Stimulated activated naive CD4-positive, alpha-beta T cell (primary cell): ENCODE measurements around the gene PPP2R5B.
A peak's percentile ranks its signal among the peaks of the same experiment; 100 is the strongest.

Experiments used
- DNase-seq, 6 experiments: peaks; one replicate each; lab custom pipeline; 2025; lab: John Stamatoyannopoulos, UW

Gene PPP2R5B

DNA sequence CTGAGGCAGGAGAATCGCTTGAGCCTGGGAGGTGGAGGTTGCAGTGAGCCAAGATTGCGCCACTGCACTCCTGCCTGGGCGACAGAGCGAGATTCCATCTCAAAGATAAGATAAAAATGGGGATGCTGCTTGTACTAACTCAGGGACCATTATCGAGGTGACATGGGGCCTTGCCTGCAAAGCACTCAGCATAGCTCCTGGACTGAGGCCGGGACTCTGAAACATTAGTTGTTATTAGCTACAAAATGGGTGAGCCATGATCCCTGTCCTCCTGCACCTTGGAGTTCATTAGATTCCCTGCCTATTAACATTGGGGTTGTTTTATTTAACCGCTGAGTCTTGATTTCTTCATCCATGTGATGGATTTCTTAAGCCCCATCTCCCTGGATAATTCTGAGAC lies 5.1 kb downstream of the PPP2R5B start:
- DNase-seq, result no peak

DNA sequence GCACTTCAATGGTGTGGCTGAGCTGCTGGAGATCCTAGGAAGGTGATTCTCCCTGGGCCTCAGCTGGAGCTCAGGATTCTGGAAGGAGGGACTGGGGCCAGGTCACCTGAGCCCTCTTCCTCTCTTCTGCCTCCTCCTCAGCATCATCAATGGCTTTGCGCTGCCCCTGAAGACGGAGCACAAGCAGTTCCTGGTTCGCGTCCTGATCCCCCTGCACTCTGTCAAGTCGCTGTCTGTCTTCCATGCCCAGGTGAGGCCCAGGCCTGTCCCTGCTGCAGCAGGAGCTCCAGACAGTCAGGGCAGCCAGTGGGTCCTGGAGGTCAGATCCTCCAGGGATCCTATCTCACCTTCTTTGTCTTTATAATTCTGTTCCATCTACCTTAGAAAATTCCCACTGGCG lies 5.9 kb downstream of the PPP2R5B start:
- no peak for DNase-seq

DNA sequence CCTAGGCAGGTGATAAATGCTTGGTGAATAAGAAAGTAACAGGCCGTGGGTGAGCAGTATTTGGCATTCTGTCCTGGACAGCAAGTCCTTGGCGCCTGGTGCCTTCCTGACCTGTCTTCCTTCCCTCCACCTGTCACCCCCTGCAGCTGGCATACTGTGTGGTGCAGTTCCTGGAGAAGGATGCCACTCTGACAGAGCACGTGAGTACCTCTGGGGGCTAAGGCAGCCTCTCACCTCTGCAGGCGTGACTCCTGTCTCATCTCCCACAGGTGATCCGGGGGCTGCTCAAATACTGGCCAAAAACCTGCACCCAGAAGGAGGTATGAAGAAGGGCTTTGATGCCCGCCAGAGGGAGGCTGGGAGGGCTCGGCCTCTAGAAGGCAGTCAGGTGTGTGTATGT lies 6.8 kb downstream of the PPP2R5B start:
- DNase-seq, result no peak

DNA sequence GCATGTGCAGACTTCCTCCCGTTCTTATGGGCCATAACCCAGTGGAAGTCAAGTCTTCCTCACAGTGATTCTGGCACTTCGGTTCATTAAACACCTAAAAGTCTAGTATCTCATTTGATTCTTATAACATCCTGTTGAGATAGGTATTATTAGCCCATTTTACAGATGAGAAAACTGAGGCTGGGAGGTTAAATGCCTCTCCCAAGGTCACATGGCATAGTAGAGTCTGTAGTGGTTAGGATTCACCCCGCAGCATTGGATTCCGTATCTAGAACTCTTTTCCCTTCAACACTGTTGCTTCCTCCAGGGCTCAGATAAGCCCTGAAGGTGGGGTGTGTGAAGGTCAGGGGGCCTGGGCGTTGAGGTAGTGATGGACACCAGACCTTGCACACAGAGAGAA lies 7.8 kb downstream of the PPP2R5B start:
- DNase-seq, result no peak

DNA sequence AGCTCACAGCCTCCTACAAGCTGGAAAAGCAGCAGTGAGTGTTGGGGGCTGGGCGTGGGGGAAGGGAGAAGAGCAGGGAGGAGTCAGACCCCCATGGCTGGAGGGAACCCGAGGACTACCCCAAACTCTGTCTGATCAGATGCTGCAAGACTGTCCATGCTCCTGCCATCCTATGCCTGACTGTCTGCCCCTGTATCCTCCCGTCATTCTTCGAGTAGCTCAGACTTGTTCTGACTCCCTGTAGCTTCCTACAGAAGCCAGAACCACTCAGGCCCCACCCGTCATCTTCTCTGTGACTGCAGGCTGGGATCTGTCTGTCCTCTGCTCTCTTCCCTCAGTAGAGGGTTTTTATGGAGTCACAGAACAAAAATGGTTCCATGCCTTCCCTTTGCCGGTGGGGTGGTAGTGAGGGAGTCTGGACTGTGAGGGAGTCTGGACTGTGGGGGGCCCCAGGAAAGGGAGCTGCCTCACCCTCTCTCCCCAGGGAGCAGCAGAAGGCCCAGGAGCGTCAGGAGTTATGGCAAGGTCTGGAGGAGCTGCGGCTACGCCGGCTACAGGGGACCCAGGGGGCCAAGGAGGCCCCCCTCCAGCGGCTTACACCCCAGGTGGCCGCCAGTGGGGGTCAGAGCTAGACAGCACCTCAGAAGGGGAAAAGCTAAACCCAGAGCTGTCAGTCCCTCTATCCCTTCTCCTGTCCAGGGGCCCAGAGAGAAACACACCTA lies 8.9 kb downstream of the PPP2R5B start:
- DNase-seq, result no peak

DNA sequence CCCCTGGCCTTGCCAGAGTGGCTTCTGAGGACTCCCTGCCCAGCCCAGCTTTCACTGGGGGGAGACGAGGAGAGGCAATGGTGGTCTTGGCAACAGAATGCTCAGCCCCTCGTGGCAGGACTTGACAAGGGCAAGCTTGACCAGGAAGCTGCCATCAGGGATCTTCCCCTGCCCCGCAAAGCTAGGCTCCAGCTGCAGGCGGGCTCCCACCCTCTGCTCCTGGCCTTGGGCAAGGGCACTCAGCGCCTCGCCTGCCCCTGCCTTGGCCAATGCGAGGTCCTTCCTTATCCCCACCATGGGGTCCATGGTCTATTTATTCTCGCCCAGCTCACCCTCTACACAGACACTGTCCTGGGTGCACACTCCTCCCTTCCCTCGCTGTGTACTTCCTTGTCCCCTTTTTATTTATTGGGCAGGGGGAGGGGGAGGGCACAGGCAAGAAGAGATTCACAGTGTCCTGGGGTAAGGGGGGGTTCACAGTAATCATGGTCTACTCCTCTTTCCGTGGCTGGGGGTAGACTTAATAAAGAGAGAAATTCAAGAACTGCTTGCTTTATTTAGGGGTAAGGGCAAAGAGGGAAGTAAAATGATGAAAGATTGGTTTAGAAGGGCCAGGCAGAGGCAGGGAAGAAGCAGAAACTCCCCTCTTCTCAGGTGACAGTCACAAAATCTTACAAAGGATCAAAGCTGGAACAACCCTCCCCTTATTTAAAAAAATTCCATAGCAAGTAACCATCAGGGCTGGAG lies 9.6 kb downstream of the PPP2R5B start:
- DNase-seq, result no peak

DNA sequence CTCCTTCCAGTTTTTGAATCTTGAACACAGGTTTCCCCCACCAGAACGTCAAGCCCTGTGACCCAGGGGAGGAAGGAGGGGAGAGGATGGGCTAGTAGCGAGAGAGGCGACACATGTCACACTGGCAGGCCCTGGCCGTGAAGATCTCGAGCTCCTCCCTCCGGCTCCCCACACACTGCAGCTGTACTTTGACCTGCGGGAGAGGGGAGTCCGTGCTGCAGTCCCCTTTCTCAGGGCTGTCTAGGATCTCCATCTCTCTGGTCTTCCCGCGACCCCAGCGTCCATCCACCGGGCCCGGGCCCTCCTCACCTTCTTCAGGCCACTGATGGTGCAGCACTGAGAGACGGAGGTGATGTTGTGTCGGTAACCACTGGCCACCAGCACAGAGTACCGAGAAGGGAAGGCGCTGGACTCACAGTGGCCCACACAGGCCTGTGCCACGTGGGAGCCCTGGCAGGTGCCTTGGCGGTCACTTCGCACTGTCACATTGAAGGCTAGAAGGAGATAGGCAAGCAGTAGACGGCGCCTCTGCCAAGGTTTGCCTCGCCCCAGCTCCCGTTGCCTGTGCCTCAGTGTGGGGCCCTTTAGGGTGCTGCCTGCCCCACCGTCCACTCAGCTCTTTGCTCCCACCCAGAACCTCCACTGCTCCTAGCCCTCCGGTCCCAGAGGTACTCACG lies 10.3 kb downstream of the PPP2R5B start:
- DNase-seq, result no peak

DNA sequence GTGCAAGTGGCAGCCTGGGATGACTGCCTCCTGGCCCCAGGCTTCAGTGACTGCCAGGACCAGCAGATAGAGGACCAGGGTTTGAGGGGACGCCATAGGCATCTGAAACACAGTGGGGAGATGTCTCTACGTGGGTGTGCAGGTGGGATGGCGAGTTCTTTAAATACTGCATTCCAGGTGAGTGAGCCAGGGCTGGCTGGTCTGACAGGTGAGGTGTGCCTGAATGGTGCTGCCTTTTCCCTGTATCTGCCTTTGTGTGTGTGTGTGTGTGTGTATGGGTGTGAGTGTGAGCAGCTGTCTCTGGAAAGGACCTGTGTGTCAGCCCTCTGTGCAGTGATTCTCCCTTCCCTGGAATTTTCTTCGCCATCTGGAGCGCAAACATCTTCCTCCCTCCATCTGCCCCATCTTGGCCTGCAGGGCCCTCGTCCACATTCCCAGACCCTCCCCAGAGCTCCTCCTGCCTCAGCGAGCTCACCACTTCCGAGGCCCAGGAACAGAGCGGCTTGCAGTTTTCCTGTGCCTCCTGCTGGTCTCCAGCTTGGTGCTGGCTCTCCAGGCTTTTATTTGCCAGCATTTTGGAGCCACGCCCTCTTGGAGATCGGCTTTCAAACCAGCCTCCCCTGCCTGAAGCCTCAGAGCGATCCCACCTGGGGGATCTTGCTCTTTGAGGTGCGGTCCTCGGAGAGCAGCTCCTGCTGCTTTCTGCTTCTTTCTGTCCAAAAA lies 11.0 kb downstream of the PPP2R5B start, which contains the start of gene GPHA2:
Gene GPHA2, minus strand, starts transcription at position 535 of the 723 bp plus-strand sequence. Its CDS starts 433 bp downstream, at position 102.
- no peak for DNase-seq

DNA sequence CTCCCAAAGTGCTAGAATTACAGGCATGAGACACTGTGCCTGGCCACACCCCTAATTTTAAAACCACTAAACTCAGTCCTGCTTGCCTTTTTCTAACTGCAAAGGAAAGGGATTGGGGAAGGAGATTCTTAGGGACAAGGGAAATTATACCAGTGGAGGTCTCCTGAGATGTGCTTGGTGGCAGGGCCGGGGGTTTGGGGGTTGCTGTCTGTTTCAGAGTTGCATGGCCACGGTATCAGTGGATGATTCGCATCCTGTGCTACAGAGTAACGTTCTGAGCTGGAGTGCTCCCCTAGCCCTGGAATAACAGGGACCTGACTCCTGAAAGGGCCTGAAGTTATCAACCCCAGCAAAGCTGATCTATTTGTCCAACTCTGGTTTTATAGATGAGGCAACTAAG lies 12.1 kb downstream of the PPP2R5B start:
- no peak for DNase-seq

DNA sequence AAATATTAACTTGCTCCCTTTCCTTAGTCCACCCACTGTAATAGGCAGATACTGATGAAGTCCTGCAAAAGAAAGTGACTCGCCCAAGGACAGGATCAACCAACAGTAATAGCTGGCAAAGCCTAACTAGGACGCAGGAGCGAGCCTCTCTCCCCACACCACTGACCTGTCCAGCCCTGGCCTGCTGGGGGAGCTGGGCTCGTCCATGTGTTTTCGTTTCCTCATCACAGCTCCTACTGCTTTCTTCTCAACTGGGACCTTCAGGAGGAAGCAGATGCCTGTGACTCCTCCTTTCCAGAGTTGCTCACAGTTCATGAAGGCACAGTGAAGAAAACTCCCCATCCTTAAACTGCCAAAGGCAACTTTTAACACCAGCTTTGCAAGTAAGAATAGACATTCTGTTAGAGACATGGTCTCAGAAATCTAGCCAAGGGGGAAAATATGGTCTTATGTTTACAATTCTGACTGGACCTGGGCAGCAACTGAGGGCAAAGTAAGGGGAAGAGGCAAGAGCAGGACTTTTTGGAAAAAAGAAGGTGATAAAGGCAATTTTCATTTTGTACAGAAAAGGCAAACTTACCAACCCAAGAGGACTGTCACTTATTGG lies 22.8 kb downstream of the PPP2R5B start:
- DNase-seq, result no peak

DNA sequence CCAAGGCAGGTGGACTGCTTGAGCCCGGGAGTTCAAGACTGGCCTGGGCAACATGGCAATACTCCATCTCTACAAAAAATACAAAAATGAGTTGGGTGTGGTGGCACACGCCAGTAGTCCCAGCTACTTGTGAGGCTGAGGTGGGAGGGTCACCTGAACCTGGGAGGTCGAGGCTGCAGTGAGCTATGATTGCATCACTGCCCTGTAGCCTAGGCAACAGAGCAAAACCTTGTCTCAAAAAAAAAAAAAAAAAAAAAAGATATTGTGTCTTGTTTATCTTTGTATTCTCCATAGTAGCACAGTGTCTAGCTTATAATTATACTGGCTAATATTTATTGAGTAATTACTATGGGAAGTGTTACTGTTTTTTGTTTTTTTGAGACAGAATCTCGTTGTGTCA lies 27.0 kb downstream of the PPP2R5B start:
- DNase-seq, result no peak

DNA sequence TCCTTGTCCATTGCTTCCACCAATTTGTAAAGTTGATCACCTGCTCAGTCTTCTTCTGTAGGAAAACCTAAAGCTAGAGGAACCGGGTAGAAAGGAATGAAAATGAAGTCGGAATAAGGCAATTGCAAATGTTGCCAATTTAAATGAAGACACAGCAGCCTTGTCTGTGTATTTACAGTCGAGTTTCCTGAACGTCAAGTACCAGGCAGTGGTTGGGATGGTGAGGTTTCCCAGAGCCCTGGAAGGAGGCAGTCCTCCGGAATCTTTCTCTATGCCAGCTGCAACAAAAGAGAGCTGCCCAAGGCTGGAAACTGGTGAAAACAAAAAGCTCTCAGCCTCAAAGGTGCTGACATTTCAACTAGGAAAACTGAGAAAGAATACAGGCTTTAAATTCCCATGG lies 29.7 kb downstream of the PPP2R5B start:
- DNase-seq, result no peak

DNA sequence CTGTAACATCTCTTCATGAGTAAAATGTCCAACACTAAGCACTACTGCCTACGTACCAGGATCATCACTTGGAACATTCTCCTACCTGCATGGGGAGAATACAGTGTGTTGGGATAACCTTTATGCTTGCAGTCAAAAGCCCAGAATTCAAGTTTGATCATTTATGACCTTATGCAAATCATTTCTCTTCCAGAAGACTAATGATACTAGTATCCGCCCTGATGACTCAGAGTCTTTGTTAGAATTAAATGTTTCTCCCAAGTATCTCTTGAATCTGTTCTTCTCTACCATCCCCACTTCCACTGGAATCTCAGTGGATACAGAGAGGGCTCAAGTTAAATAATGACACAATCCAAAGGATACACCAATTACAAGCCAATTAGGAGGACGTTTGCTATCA lies 35.0 kb downstream of the PPP2R5B start:
- DNase-seq, result no peak

DNA sequence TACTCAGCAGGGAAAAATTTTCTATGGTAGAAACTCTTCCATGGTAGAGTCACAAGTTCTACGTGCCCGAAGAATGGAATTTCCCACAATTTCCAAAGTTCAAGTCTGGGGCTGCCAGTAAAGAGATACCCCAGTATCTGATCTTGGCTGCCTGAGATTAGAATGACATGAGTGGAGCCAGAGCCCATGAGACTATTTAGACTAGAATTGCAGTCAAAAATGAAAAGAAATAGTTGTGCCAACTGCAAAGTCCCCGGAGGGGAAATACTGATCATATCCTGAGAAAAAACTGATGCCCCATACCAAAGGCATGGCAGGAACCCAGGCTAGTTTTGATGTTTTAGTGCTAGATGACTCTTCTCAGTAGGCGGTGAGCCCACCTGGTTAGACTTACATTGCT lies 36.2 kb downstream of the PPP2R5B start:
- DNase-seq, result no peak

DNA sequence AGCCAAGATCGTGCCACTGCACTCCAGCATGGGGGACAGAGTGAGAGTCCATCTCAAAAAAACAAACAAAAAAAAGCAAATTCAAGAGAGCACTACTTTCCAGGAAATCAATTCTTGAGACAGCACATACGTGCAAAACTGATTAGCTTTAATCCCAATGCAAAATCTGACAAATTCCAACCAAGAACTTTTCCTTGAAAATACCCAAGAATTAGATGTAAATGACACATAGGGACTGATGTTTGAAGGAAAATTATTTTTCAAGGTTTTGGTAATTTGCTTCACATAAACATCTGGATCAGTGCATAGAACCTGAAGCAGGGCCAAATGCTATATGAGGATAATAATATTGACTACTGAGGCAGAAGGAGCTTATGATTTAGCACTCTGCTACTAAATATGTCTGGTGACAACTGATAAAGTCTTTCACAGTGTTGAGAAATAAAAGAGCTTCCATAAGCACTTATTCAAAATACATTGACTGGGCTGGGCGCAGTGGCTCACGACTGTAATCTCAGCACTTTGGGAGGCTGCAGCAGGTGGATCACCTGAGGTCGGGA lies 38.7 kb downstream of the PPP2R5B start:
- no peak for DNase-seq

DNA sequence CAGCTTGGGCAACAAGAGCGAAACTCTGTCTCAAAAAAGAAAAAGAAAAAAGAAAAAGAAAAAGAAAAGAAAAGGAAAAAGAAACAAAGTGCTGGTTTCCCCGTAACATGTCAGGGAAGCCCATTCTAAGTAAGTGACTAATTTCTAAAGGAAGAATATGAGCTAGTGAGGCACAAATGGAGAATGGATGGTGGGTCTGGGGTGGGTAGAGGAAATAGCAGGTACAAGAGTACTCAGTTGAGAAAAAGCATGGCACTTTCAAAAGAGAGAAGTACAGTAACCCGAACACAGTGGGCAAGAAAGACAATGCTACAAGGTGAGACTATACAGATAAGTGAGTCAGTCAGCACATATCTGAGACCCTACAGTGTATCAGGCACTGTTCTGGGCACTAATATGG lies 42.9 kb downstream of the PPP2R5B start:
- DNase-seq, result no peak

DNA sequence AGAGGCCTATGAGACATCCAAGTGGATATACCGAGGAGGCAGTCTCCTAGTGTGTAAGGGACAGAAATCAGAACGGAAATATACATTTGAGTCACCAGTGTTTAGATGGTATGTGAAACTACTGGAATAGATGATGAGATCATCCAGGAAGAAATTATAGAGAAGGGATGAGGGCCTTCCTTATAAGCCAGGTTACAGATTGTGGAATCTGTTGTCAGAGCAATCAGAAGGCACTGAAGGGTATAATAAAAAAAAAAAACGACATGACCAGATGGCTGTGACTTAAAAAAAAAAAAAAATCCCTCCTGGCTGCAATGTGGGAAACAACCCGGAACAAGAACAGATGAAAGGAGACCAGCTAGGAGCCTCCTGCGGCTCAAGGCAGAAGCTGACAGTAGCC lies 44.7 kb downstream of the PPP2R5B start:
- DNase-seq, result no peak

DNA sequence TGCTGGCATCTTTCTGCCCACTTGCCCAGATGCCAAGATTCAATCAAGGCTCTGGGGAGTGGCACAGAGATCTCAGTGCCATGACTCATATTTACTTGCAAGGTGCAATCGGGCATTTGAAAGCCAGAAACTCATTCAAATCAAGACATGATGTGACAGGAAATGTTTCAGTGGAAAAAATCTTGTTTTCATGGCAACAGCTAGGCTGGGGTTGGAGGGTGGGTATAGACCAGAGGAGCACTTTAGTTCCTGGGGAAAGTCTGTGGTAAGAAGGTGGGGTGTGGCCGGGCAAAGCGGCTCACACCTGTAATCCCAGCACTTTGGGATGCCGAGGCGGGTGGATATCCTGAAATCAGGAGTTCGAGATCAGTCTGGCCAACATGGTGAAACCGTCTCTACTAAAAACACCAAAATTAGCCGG lies 46.3 kb downstream of the PPP2R5B start:
- DNase-seq, result no peak

DNA sequence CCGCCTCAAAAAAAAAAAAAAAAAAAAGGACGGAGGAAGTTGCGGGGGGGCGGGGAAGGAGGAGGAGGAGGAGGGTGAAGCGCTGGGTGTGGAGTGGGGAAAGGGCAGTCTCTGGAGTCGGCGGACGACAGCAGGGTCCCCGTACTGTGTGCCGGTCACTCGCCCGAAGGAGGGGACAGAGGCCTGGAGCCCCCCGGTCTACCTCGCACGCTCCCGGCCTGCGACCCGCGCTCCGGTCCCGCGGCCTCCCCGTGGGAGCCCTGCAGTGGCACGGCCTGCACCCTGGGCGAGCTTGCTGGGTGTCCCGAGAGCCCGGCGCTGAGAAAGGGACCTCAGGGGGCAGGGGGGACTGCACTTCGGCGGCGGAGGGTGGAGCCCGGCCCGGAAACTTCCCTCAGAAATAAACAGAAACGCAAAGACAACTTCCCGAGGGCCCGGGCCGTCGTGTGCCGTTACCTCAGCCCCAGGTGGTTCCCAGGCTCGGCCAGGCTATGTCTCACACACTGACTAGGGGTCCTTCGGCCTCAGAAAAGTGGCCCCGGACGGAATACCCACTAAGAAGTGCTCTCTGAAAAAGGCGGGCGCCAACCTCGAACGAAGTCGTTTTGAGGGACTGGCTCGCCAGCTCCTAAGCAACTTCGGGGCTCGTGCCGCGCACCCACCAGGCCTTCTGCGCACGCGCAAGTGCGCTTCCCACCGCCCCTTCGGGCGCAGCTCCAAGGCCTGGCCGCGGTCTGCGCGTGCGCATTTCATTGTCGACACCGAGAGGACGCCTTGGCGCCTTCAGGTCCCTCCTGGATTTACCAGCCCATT lies 47.1 kb downstream of the PPP2R5B start, which contains the start of gene MAJIN:
Gene MAJIN, minus strand, starts transcription at position 688 of the 813 bp plus-strand sequence. CDS start 12,703 bp downstream, outside the sequence.
- peak; percentile 74 to 92 (median 89) for DNase-seq

DNA sequence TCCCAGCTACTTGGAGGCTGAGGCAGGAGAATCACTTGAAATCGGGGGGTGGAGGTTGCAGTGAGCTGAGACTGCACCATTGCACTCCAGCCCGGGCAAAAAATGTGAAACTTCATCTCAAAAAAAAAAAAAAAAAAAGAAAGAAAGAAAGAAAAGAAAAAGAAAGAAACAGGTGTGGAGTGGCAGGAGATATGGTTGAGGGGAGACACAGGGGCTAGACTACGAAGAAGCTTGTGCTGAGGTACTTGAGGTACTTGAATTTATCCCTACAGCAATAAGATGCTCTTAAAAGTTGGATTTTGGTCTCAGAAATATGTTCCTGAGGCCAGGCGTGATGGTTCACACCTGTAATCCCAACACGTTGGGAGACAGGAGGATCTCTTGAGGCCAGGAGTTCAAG lies 49.6 kb downstream of the PPP2R5B start:
- no peak for DNase-seq

DNA sequence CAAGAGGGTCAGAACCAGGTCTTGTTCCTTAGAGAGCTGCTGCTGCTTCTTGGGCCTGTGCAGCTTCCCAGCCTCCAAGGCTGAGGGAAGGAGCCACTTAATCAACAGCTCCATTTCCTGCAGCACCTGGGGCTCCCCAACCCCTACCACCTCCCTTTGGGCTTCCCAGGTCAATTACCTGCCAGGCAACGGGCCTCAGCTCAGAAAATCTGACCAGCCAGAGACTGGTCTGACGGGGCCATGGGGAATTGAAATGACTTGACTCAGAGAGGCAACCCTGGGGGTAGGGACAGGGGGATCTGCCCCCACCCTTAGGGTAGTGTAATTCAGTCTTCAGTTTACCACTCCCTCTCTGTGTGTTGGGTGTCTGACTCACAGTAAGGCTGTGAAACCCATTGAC lies 52.2 kb downstream of the PPP2R5B start:
- DNase-seq, result no peak
